OCI-LY7 (cell line): ENCODE measurements around the gene CHST5. TPM values are rescaled to one million over a fixed set of nuclear protein-coding genes. Genes with fewer than 3 reads are reported as not detected.

Source experiments
- BruUV-seq: library from RNA; stranded (reverse); fragments of 400-500 nt; replicated peaks from 2 replicates; lab custom pipeline; 2021; lab: Mats Ljungman, UMichigan
- CTCF ChIA-PET: fragments of 300-600 bp; sonication (Branson Sonifier 250); formaldehyde crosslinking; loops from one replicate; lab custom pipeline; 2022; ENCODE audit warnings: antibody characterized with exemption; ENCODE audit not compliant: unreplicated experiment; lab: Charles Lee
- POLR2A ChIA-PET: fragments of 300-600 bp; sonication (Branson Sonifier 250); formaldehyde crosslinking; loops from one replicate; lab custom pipeline; 2022; ENCODE audit warnings: antibody characterized with exemption; lab: Charles Lee
- DNase-seq: peaks from one replicate; pipeline ENCODE4 v3.0.0-alpha.2; 2015; ENCODE audit warnings: low spot score
- H2AFZ ChIP-seq: fragments of 200-600 bp; sonication (generic), shearing (Covaris generic); 2 replicates; pipeline ENCODE4 v1.6.1; 2014; ENCODE audit warnings: mild to moderate bottlenecking, antibody characterized with exemption, low read length, moderate library complexity
- H3K27ac ChIP-seq: fragments of 200-600 bp; sonication (generic); 2 replicates; pipeline ENCODE4 v1.5.1; 2014; ENCODE audit warnings: mixed run types, low read depth, mild to moderate bottlenecking, moderate library complexity, low read length, inconsistent platforms; ENCODE audit not compliant: poor library complexity, severe bottlenecking
- H3K36me3 ChIP-seq: fragments of 200-600 bp; sonication (generic); 2 replicates; pipeline ENCODE4 v1.6.1; 2014; ENCODE audit warnings: mild to moderate bottlenecking, antibody characterized with exemption, low read length, moderate library complexity, mixed read lengths; ENCODE audit not compliant: insufficient read depth
- H3K4me1 ChIP-seq: fragments of 200-600 bp; sonication (generic); 2 replicates; pipeline ENCODE4 v1.5.1; 2014; ENCODE audit warnings: mild to moderate bottlenecking, low read length; ENCODE audit not compliant: insufficient read depth, poor library complexity, severe bottlenecking
- H3K4me2 ChIP-seq: fragments of 200-600 bp; sonication (generic); 2 replicates; pipeline ENCODE4 v1.6.1; 2014; ENCODE audit warnings: mild to moderate bottlenecking, low read length
- H3K4me3 ChIP-seq: fragments of 200-600 bp; sonication (generic); 2 replicates; pipeline ENCODE4 v1.5.1; 2014; ENCODE audit warnings: mild to moderate bottlenecking, low read depth, low read length; ENCODE audit not compliant: poor library complexity, severe bottlenecking
- H3K79me2 ChIP-seq: fragments of 200-600 bp; sonication (generic); 2 replicates; pipeline ENCODE4 v1.6.1; 2016; ENCODE audit warnings: low read depth, mild to moderate bottlenecking, low read length, moderate library complexity, mixed read lengths; ENCODE audit not compliant: insufficient read depth
- H3K9me2 ChIP-seq: fragments of 200-600 bp; sonication (generic); 2 replicates; pipeline ENCODE4 v1.6.1; 2016; ENCODE audit warnings: mild to moderate bottlenecking, low read length, mixed read lengths; ENCODE audit not compliant: insufficient read depth
- H3K9me3 ChIP-seq: fragments of 200-600 bp; sonication (generic); 2 replicates; pipeline ENCODE4 v1.6.1; 2014; ENCODE audit warnings: mild to moderate bottlenecking, mixed run types, low read length, mixed read lengths
- H4K20me1 ChIP-seq: fragments of 200-600 bp; sonication (generic); 2 replicates; pipeline ENCODE4 v1.6.1; 2014; ENCODE audit warnings: mild to moderate bottlenecking, antibody characterized with exemption, low read length, moderate library complexity, mixed read lengths; ENCODE audit not compliant: insufficient read depth
- EZH2phosphoT487 ChIP-seq: fragments of 200-600 bp; sonication (generic); IDR thresholded peaks from 2 replicates; pipeline ENCODE4 v1.6.1; 2018; ENCODE audit warnings: low read depth, borderline replicate concordance, mild to moderate bottlenecking, mixed run types, antibody characterized with exemption, low read length, moderate library complexity, mixed read lengths
- intact Hi-C: fragments of 100-400 bp; cut with micrococcal nuclease; formaldehyde crosslinking; loops from one replicate; pipeline ENCODE4 v1.10.0; 2022; ENCODE audit not compliant: unreplicated experiment
- total RNA-seq, 2 experiments: library from RNA; depleted of rRNA in 1 of 2; stranded (reverse); fragments of >200 nt in 1 of 2; shearing (Covaris generic) in 1 of 2; gene quantifications; 2 replicates each; pipeline ENCODE4 v1.2.3, GENCODE V29; 2014 to 2022
- TF ChIP-seq, protein P1 (sequence below): fragments of 200-600 bp; sonication (generic); conservative IDR thresholded peaks from 2 replicates; pipeline ENCODE4 v1.5.1; 2014; ENCODE audit warnings: mild to moderate bottlenecking, antibody characterized with exemption, low read length, moderate library complexity, mixed read lengths

Gene CHST5
- total RNA-seq, 2 experiments from 2014 or later: 0.10 to 0.19 TPM

DNA sequence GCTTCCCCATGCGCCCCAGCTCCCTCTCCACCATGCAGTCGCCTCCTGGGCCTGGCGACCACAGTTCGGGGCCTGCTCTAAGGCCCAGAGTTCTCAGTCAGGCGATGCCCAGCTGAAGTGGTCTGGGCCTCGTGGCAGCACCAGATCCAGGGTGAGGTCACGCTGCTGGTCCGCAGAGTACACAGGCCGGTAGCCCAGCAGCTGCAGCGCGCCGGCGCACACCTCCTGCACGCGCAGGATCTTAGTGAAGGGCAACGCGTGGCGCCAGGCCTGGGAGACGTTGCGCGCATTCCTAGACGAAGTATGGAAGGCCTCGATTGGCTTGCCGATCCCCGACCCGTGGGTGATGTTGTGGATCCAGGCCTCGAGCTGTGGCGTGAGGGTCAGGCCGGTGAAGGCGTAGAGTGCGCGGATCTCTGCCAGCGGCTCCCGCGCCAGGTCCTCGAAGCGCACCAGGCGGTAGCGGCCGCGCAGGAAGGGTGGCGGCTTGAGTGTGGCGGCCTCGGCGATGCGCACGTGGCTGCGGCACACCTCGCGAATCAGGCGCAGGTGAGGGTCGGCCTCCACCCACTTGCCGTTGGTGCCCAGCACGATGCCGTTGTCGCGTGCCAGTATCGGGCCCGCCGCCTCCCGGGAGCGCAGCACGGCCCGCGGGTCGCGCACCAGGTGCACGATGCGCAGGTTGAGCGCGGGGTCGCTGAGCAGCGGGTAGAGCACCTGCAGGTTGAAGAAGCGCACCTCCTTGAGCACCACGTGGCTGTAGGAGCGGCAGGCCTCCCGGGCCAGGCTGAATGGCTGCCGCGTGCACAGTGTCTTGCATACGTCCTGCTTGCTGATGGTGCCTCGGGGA lies 6.6 kb downstream of the CHST5 start:
- TF ChIP-seq EZH2phosphoT487: no peak
- TF ChIP-seq, protein P1, sequence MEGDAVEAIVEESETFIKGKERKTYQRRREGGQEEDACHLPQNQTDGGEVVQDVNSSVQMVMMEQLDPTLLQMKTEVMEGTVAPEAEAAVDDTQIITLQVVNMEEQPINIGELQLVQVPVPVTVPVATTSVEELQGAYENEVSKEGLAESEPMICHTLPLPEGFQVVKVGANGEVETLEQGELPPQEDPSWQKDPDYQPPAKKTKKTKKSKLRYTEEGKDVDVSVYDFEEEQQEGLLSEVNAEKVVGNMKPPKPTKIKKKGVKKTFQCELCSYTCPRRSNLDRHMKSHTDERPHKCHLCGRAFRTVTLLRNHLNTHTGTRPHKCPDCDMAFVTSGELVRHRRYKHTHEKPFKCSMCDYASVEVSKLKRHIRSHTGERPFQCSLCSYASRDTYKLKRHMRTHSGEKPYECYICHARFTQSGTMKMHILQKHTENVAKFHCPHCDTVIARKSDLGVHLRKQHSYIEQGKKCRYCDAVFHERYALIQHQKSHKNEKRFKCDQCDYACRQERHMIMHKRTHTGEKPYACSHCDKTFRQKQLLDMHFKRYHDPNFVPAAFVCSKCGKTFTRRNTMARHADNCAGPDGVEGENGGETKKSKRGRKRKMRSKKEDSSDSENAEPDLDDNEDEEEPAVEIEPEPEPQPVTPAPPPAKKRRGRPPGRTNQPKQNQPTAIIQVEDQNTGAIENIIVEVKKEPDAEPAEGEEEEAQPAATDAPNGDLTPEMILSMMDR: no peak
- intact Hi-C loops: no loop called here
- no TSS peak for BruUV-seq

DNA sequence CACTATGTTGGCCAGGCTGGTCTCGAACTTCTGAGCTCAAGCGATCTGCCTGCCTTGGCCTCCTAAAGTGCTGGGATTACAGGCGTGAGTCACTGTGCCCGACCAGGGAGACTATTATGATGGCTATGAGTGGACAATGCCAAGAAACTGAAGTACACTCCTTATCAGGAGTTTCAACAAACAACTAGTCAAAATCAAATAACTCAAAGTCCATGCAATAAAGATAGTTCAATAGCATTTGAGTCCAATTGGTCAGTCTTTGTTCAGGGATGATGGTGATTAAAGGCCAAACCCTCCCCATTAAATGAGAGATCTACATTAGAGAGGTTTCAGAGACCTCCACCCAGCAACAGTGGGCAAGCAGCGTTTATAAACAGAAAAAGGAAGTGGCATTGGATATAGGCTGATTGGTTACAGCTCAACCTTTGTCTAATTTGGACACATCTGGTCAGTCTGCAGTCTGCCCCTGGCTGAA lies 8.0 kb downstream of the CHST5 start:
- Histone ChIP-seq H3K79me2 (no peaks in the 10 kb centered on the region), H3K9me2 (no peaks in the 10 kb centered on the region), H4K20me1 (no peaks in the 10 kb centered on the region), H3K4me1 (no peaks in the 10 kb centered on the region), H3K9me3 (no peaks in the 10 kb centered on the region), H3K4me3 (no peak overlapping the region), H3K4me2 (no peak overlapping the region), H2AFZ (no peak overlapping the region), H3K36me3 (no peaks in the 10 kb centered on the region), H3K27ac (no peak overlapping the region)
- intact Hi-C loops: no loop called here
- ChIA-PET CTCF (no interaction called here), POLR2A (interaction anchor here (0.6 kb wide), 1 partner anchor 65 kb away, joined by 3 read pairs; no protein-coding TSS in a partner anchor)
- no TSS peak for BruUV-seq
- no peak for DNase-seq
- TF ChIP-seq EZH2phosphoT487: no peak
- TF ChIP-seq, protein P1: no peak

More for the DNA sequence above, 6.6 kb downstream of the CHST5 start:
- POLR2A ChIA-PET: no interaction called here
- Histone ChIP-seq H3K36me3 (no peaks in the 10 kb centered on the region), H3K79me2 (no peaks in the 10 kb centered on the region), H4K20me1 (no peaks in the 10 kb centered on the region), H3K27ac (no peak overlapping the region), H3K4me2 (no peak overlapping the region), H3K4me3 (no peak overlapping the region), H2AFZ (no peak overlapping the region), H3K4me1 (no peaks in the 10 kb centered on the region), H3K9me3 (no peaks in the 10 kb centered on the region), H3K9me2 (no peaks in the 10 kb centered on the region)
- DNase-seq: no peak
- CTCF ChIA-PET: no interaction called here
